DND-41 (cell line): Measurements from ENCODE around the gene FOXN3.

Experiments
- ATAC-seq: fragments of 200-7000 bp; cut with Tn5 transposase; 3 replicates; pipeline ENCODE4 v1.9.1; 2021; ENCODE audit warnings: low read depth; ENCODE audit not compliant: insufficient read depth
- DNase-seq: peaks from one replicate; pipeline ENCODE4 v3.0.0-alpha.2; 2020
- H2AFZ ChIP-seq: 2 replicates; pipeline ENCODE4 v1.6.0; 2012; ENCODE audit warnings: low read depth, low read length
- H3K27ac ChIP-seq: 2 replicates; pipeline ENCODE4 v1.5.1; 2012; ENCODE audit warnings: low read length, inconsistent platforms
- H3K27me3 ChIP-seq: fragments of 200-600 bp; sonication (generic); 2 replicates; pipeline ENCODE4 v1.6.0; 2012; ENCODE audit warnings: low read length, mild to moderate bottlenecking, inconsistent platforms; ENCODE audit not compliant: insufficient read depth, poor library complexity
- H3K36me3 ChIP-seq: 2 replicates; pipeline ENCODE4 v1.5.1; 2012; ENCODE audit warnings: low read length, inconsistent platforms; ENCODE audit not compliant: insufficient read depth
- H3K4me1 ChIP-seq: 2 replicates; pipeline ENCODE4 v1.5.1; 2012; ENCODE audit warnings: mild to moderate bottlenecking, low read length; ENCODE audit not compliant: insufficient read depth
- H3K4me2 ChIP-seq: 2 replicates; pipeline ENCODE4 v1.6.0; 2012; ENCODE audit warnings: mild to moderate bottlenecking, moderate library complexity, low read length, inconsistent platforms; ENCODE audit not compliant: insufficient read depth
- H3K4me3 ChIP-seq, 2 experiments: fragments of 200-600 bp in 1 of 2; shearing (Covaris generic) in 1 of 2; 2 replicates each; pipeline ENCODE4 v1.5.1; 2012 to 2016; ENCODE audit warnings: inconsistent platforms in 2 of 2, low read length in 2 of 2, mild to moderate bottlenecking in 2 of 2, low read depth in 1 of 2, moderate library complexity in 1 of 2
- H3K79me2 ChIP-seq: 2 replicates; pipeline ENCODE4 v1.6.0; 2012; ENCODE audit warnings: low read length, inconsistent platforms; ENCODE audit not compliant: insufficient read depth
- H3K9ac ChIP-seq: 2 replicates; pipeline ENCODE4 v1.6.0; 2012; ENCODE audit warnings: low read depth, mild to moderate bottlenecking, inconsistent platforms, low read length, moderate library complexity
- H3K9me3 ChIP-seq: 2 replicates; pipeline ENCODE4 v1.5.1; 2012; ENCODE audit warnings: low read length, moderate library complexity, mild to moderate bottlenecking, inconsistent platforms; ENCODE audit not compliant: insufficient read depth, severe bottlenecking
- H4K20me1 ChIP-seq: 2 replicates; pipeline ENCODE4 v1.6.0; 2012; ENCODE audit warnings: low read length; ENCODE audit not compliant: insufficient read depth
- CTCF ChIP-seq: IDR thresholded peaks from 2 replicates; pipeline ENCODE4 v1.5.1; 2012; ENCODE audit warnings: borderline replicate concordance, low read length, moderate library complexity, mild to moderate bottlenecking; ENCODE audit not compliant: poor library complexity, severe bottlenecking; ENCODE audit errors: extremely low read depth
- EZH2 ChIP-seq: IDR thresholded peaks from 3 replicates; pipeline ENCODE4 v1.6.1; 2012; ENCODE audit warnings: borderline replicate concordance, low read depth, mild to moderate bottlenecking, moderate library complexity, low read length, inconsistent platforms; ENCODE audit not compliant: severe bottlenecking

The FOXN3 gene

DNA sequence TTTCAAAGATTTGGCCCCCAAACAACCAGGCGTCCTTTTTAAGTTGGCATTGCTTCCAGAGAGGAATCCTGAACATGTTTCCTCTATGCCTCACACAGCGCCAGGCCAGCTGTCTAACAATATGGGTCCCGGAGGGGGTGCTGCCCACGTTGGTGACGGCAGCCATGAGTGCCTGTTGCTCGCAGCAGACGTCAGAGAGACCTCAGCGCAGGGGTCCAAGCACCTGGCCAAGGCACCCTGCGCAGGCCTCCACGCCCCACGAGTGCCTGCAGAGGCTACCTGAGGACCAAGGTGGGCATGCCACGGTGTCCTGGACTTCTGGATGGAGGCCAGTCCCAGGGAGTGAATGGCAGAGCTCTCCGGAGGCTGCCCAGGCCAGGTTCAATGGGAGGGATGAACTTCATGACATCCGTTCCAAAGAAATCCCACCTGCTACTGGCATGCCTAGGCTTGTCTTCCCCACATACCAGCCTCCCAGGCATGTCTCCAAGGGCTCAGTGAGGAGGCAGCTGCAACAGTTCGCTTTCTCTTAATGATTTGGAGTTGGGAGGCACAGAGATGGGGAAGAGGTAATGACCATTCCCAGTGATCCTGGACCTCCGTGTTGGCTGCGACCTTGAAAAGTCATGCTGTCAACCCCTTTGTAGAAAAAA is 11.6 kb upstream of the FOXN3 start:
- Histone ChIP-seq H2AFZ (no peak overlapping the region; the same call in 1 of the 2 replicates), H4K20me1 (no peaks in the 10 kb centered on the region), H3K27me3 (no peaks in the 10 kb centered on the region), H3K9me3 (no peaks in the 10 kb centered on the region), H3K27ac (peak overlapping the region; percentile 100), H3K79me2 (peaks cover 41% of the 10 kb centered on the region), H3K4me2 (peak overlapping the region; percentile 74), H3K36me3 (no peaks in the 10 kb centered on the region), H3K4me3 (peak overlapping the region in 1 of 2 experiments; percentile 55; a peak in 1 of 4 replicates), H3K9ac (peak overlapping the region; percentile 79), H3K4me1 (peaks cover 59% of the 10 kb centered on the region)
- no peak for TF ChIP-seq EZH2
- no peak for TF ChIP-seq CTCF
- ATAC-seq: peak; percentile 62
- peak; percentile 76 for DNase-seq

GRCh38 chr14:89428173-89428523 is 11.1 kb upstream of the FOXN3 start:
- Histone ChIP-seq H3K27ac (peak overlapping the region; percentile 100), H3K36me3 (no peaks in the 10 kb centered on the region), H3K4me3 (no peak overlapping the region), H3K9me3 (no peaks in the 10 kb centered on the region), H4K20me1 (no peaks in the 10 kb centered on the region), H3K79me2 (peaks cover 43% of the 10 kb centered on the region), H3K9ac (peak overlapping the region; percentile 79), H3K4me2 (peak overlapping the region; percentile 74; the same call in 1 of the 2 replicates), H2AFZ (no peak overlapping the region), H3K27me3 (no peaks in the 10 kb centered on the region), H3K4me1 (peaks cover 60% of the 10 kb centered on the region)
- ATAC-seq (no peak), DNase-seq (no peak)
- TF ChIP-seq EZH2: no peak
- no peak for TF ChIP-seq CTCF

DNA sequence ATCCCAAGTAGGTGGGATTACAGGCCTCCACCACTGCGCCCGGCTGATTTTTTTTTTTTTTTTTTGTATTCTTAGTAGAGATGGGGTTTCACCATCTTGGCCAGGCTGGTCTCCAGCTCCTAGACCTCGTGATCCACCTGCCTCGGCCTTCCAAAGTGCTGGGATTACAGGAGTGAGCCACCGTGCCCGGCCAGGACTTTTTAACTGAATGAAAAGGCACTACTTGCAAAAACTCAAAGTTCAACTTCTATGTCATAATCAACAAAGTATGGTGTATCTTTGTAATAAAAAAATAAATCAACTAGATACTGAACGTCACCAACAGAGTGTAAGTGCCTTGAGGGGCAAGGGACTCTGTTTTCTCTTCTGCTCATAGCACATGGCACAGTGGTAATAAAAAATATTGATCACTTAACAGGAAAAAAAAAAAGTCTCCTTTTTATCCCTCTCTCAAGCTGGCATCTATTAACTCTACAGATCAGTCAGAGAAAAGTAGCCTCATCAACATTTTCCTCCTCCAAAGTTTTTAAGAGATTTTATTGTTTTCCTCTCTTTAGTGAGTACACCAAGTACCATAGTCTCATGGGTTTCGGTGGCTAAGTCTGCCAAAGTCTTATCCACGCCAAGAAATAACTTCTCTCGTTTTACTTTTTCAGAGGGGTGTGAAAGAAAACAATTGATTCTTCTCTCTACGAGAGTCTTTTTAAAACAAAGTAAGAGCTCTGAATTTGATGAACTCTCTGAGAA is 10.6 kb upstream of the FOXN3 start:
- Histone ChIP-seq H3K79me2 (peaks cover 47% of the 10 kb centered on the region), H3K4me3 (no peak overlapping the region), H3K9ac (peak overlapping the region; percentile 79; the same call in 1 of the 2 replicates), H3K9me3 (no peaks in the 10 kb centered on the region), H3K27me3 (no peaks in the 10 kb centered on the region), H3K36me3 (no peaks in the 10 kb centered on the region), H3K4me1 (peaks cover 59% of the 10 kb centered on the region), H3K4me2 (no peak overlapping the region), H4K20me1 (no peaks in the 10 kb centered on the region), H2AFZ (no peak overlapping the region), H3K27ac (peak overlapping the region; percentile 100)
- DNase-seq (no peak), ATAC-seq (no peak)
- TF ChIP-seq CTCF (no peak), EZH2 (no peak)
